GM12878 (cell line): Measurements from ENCODE around the gene METTL23. TPM values are rescaled to one million over a fixed set of nuclear protein-coding genes. Genes with fewer than 3 reads are reported as not detected.

Experiments
- ATF7 ChIP-seq: fragments of 450-650 bp; IDR thresholded peaks from 2 replicates; pipeline ENCODE4 v1.6.1; 2016; ENCODE audit warnings: low read depth, mild to moderate bottlenecking
- ESRRA ChIP-seq: IDR thresholded peaks from 2 replicates; pipeline ENCODE4 v1.6.1; 2012; ENCODE audit warnings: mild to moderate bottlenecking, low read length, improper control_type of control experiment
- FOXM1 ChIP-seq: IDR thresholded peaks from 2 replicates; pipeline ENCODE4 v1.6.1; 2012; ENCODE audit warnings: low read depth, mild to moderate bottlenecking, inconsistent platforms, low read length, moderate library complexity
- IKZF1 ChIP-seq: fragments of 450-650 bp; conservative IDR thresholded peaks from 2 replicates; pipeline ENCODE4 v1.6.1; 2017; ENCODE audit warnings: antibody characterized with exemption, mild to moderate bottlenecking
- MTA3 ChIP-seq: IDR thresholded peaks from 2 replicates; pipeline ENCODE4 v1.6.1; 2012; ENCODE audit warnings: low read length, inconsistent platforms, borderline replicate concordance
- MXI1 ChIP-seq: fragments of 150-350 bp; IDR thresholded peaks from 2 replicates; pipeline ENCODE4 v1.6.1; 2011; ENCODE audit warnings: low read depth, mild to moderate bottlenecking, inconsistent platforms, low read length, improper control_type of control experiment
- POLR2A ChIP-seq: IDR thresholded peaks from 2 replicates; pipeline ENCODE4 v1.6.1; 2011; ENCODE audit warnings: low read depth, mild to moderate bottlenecking, low read length
- POLR2AphosphoS5 ChIP-seq: IDR thresholded peaks from 2 replicates; pipeline ENCODE4 v1.6.1; 2011; ENCODE audit warnings: mild to moderate bottlenecking, low read length, inconsistent platforms
- RCOR1 ChIP-seq: conservative IDR thresholded peaks from 2 replicates; pipeline ENCODE4 v1.6.1; 2012; ENCODE audit warnings: low read depth, low read length, improper control_type of control experiment
- RELA ChIP-seq: fragments of 450-650 bp; IDR thresholded peaks from 2 replicates; pipeline ENCODE4 v1.8.0; 2014; ENCODE audit warnings: borderline replicate concordance; ENCODE audit not compliant: partially characterized antibody
- TCF12 ChIP-seq: IDR thresholded peaks from 2 replicates; pipeline ENCODE4 v1.6.1; 2011; ENCODE audit warnings: low read depth, mild to moderate bottlenecking, low read length
- ZNF274 ChIP-seq: IDR thresholded peaks from one replicate; pipeline ENCODE4 v1.8.0; 2011; ENCODE audit not compliant: insufficient read length, insufficient read depth
- ZSCAN29 ChIP-seq: fragments of 450-650 bp; IDR thresholded peaks from 2 replicates; pipeline ENCODE4 v1.6.1; 2017; ENCODE audit warnings: mild to moderate bottlenecking, moderate library complexity
- polyA plus RNA-seq, 11 experiments: library from polyadenylated mRNA; depleted of rRNA in 4 of 11; unstranded in 6 of 11; stranded (reverse) in 5 of 11; fragments of >200 nt; fragmentation: Nextera tagmentation in 4 of 11; fragmentation: Illumina TruSeq in 1 of 11; extraction: Ambion mirVana in 4 of 11; extraction: Trizol in 1 of 11; gene quantifications; 1 replicate in 1 of 11; 2 replicates in 10 of 11; pipeline versions ENCODE4 v1.2.1 to v1.2.3, GENCODE V29; 2011 to 2016; ENCODE audit warnings: inconsistent platforms in 2 of 11, missing spikeins in 2 of 11, low read depth in 1 of 11
- total RNA-seq, 4 experiments: library from RNA; depleted of rRNA in 3 of 4; stranded (reverse); fragments of >200 nt in 3 of 4; fragmentation: Illumina TruSeq in 1 of 4; extraction: Trizol in 1 of 4; gene quantifications; 2 replicates each; pipeline versions ENCODE4 v1.2.1 to v1.2.3, GENCODE V29; 2013 to 2021
- TF ChIP-seq, protein P1 (sequence below): fragments of 450-650 bp; formaldehyde crosslinking; IDR thresholded peaks from 2 replicates; pipeline ENCODE4 v1.4.0; 2020; ENCODE audit warnings: mild to moderate bottlenecking, moderate library complexity
- TF ChIP-seq, protein P2 (sequence below): fragments of 450-650 bp; IDR thresholded peaks from 2 replicates; pipeline ENCODE4 v1.6.1; 2017; ENCODE audit warnings: mild to moderate bottlenecking, moderate library complexity
- TF ChIP-seq, protein P3 (sequence below): fragments of 450-650 bp; formaldehyde crosslinking; IDR thresholded peaks from 2 replicates; pipeline ENCODE4 v1.4.0; 2022; ENCODE audit warnings: mild to moderate bottlenecking, moderate library complexity
- TF ChIP-seq, protein P4 (sequence below): fragments of 450-650 bp; IDR thresholded peaks from 2 replicates; pipeline ENCODE4 v1.6.1; 2018; ENCODE audit warnings: mild to moderate bottlenecking, low read depth, moderate library complexity; ENCODE audit not compliant: partially characterized antibody

Gene METTL23
- total and polyA plus RNA-seq, 10 of the 15 experiments (the other 5 are each of a cell fraction or from before 2014, with no cell fraction given), result 25.6 to 61.5 (median 30.9) TPM

DNA sequence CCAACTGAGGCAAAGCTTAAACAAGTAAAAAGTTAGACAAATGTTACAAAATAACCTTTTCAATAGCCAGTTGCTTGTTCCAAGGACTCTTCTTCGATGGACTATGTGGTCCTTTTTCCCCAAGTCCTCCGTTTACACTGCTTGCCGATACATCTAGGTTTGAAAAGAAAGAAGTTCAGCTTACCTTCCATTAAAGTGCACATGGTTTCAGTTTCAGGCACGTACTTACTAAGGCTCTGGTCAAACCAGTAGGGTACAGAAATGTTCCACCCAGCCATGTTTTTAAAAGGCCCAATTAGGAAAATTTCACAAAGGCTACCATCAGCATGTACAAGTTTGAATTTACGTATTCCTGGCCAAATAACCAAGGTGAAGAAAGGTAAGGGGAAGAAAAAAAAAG is 8.4 kb downstream of the METTL23 start (continued):
- 0 out of 2 replicates have a peak, but pooled peaks have one; percentile 27 for TF ChIP-seq POLR2A
- TF ChIP-seq RELA, result no peak
- peak; percentile 99 for TF ChIP-seq MXI1
- TF ChIP-seq, protein P1, sequence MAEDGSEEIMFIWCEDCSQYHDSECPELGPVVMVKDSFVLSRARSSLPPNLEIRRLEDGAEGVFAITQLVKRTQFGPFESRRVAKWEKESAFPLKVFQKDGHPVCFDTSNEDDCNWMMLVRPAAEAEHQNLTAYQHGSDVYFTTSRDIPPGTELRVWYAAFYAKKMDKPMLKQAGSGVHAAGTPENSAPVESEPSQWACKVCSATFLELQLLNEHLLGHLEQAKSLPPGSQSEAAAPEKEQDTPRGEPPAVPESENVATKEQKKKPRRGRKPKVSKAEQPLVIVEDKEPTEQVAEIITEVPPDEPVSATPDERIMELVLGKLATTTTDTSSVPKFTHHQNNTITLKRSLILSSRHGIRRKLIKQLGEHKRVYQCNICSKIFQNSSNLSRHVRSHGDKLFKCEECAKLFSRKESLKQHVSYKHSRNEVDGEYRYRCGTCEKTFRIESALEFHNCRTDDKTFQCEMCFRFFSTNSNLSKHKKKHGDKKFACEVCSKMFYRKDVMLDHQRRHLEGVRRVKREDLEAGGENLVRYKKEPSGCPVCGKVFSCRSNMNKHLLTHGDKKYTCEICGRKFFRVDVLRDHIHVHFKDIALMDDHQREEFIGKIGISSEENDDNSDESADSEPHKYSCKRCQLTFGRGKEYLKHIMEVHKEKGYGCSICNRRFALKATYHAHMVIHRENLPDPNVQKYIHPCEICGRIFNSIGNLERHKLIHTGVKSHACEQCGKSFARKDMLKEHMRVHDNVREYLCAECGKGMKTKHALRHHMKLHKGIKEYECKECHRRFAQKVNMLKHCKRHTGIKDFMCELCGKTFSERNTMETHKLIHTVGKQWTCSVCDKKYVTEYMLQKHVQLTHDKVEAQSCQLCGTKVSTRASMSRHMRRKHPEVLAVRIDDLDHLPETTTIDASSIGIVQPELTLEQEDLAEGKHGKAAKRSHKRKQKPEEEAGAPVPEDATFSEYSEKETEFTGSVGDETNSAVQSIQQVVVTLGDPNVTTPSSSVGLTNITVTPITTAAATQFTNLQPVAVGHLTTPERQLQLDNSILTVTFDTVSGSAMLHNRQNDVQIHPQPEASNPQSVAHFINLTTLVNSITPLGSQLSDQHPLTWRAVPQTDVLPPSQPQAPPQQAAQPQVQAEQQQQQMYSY (CRISPR knock-in tag), result no peak
- TF ChIP-seq ATF7, result no peak
- TF ChIP-seq, protein P2, sequence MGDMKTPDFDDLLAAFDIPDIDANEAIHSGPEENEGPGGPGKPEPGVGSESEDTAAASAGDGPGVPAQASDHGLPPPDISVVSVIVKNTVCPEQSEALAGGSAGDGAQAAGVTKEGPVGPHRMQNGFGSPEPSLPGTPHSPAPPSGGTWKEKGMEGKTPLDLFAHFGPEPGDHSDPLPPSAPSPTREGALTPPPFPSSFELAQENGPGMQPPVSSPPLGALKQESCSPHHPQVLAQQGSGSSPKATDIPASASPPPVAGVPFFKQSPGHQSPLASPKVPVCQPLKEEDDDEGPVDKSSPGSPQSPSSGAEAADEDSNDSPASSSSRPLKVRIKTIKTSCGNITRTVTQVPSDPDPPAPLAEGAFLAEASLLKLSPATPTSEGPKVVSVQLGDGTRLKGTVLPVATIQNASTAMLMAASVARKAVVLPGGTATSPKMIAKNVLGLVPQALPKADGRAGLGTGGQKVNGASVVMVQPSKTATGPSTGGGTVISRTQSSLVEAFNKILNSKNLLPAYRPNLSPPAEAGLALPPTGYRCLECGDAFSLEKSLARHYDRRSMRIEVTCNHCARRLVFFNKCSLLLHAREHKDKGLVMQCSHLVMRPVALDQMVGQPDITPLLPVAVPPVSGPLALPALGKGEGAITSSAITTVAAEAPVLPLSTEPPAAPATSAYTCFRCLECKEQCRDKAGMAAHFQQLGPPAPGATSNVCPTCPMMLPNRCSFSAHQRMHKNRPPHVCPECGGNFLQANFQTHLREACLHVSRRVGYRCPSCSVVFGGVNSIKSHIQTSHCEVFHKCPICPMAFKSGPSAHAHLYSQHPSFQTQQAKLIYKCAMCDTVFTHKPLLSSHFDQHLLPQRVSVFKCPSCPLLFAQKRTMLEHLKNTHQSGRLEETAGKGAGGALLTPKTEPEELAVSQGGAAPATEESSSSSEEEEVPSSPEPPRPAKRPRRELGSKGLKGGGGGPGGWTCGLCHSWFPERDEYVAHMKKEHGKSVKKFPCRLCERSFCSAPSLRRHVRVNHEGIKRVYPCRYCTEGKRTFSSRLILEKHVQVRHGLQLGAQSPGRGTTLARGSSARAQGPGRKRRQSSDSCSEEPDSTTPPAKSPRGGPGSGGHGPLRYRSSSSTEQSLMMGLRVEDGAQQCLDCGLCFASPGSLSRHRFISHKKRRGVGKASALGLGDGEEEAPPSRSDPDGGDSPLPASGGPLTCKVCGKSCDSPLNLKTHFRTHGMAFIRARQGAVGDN, result peak; percentile 51; the same call in 1 of the 2 replicates
- TF ChIP-seq, protein P3, sequence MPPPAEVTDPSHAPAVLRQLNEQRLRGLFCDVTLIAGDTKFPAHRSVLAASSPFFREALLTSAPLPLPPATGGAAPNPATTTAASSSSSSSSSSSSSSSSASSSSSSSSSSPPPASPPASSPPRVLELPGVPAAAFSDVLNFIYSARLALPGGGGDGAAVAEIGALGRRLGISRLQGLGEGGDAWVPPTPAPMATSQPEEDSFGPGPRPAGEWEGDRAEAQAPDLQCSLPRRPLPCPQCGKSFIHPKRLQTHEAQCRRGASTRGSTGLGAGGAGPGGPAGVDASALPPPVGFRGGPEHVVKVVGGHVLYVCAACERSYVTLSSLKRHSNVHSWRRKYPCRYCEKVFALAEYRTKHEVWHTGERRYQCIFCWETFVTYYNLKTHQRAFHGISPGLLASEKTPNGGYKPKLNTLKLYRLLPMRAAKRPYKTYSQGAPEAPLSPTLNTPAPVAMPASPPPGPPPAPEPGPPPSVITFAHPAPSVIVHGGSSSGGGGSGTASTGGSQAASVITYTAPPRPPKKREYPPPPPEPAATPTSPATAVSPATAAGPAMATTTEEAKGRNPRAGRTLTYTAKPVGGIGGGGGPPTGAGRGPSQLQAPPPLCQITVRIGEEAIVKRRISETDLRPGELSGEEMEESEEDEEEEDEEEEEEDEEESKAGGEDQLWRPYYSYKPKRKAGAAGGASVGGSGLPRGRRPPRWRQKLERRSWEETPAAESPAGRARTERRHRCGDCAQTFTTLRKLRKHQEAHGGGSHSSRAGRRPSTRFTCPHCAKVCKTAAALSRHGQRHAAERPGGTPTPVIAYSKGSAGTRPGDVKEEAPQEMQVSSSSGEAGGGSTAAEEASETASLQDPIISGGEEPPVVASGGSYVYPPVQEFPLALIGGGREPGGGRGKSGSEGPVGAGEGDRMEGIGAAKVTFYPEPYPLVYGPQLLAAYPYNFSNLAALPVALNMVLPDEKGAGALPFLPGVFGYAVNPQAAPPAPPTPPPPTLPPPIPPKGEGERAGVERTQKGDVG (CRISPR knock-in tag), result no peak
- no peak for TF ChIP-seq TCF12
- no peak for TF ChIP-seq RCOR1
- TF ChIP-seq ESRRA, result no peak
- no peak for TF ChIP-seq IKZF1
- TF ChIP-seq ZSCAN29, result no peak
- no peak for TF ChIP-seq MTA3
- no peak for TF ChIP-seq ZNF274
- TF ChIP-seq POLR2AphosphoS5, result 0 out of 2 replicates have a peak, but pooled peaks have one; percentile 5
- TF ChIP-seq, protein P4, sequence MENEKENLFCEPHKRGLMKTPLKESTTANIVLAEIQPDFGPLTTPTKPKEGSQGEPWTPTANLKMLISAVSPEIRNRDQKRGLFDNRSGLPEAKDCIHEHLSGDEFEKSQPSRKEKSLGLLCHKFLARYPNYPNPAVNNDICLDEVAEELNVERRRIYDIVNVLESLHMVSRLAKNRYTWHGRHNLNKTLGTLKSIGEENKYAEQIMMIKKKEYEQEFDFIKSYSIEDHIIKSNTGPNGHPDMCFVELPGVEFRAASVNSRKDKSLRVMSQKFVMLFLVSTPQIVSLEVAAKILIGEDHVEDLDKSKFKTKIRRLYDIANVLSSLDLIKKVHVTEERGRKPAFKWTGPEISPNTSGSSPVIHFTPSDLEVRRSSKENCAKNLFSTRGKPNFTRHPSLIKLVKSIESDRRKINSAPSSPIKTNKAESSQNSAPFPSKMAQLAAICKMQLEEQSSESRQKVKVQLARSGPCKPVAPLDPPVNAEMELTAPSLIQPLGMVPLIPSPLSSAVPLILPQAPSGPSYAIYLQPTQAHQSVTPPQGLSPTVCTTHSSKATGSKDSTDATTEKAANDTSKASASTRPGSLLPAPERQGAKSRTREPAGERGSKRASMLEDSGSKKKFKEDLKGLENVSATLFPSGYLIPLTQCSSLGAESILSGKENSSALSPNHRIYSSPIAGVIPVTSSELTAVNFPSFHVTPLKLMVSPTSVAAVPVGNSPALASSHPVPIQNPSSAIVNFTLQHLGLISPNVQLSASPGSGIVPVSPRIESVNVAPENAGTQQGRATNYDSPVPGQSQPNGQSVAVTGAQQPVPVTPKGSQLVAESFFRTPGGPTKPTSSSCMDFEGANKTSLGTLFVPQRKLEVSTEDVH, result no peak
- 0 out of 2 replicates have a peak, but pooled peaks have one; percentile 1 for TF ChIP-seq FOXM1
